HFFc6 (cell line): ENCODE results near the gene GJA4. TPM values are rescaled to one million over a fixed set of nuclear protein-coding genes. Genes with fewer than 3 reads are reported as not detected.

Experiments
- DNase-seq: peaks from one replicate; pipeline ENCODE4 v3.0.0-alpha.2; 2018
- H3K27ac Mint-ChIP-seq: 2 replicates; pipeline ENCODE4 v1.8.0; 2020; ENCODE audit warnings: mild to moderate bottlenecking, mixed read lengths
- H3K27me3 Mint-ChIP-seq: 2 replicates; pipeline ENCODE4 v1.8.0; 2021; ENCODE audit warnings: mild to moderate bottlenecking, moderate library complexity, mixed read lengths; ENCODE audit not compliant: insufficient read depth
- H3K36me3 Mint-ChIP-seq: 2 replicates; pipeline ENCODE4 v1.8.0; 2021; ENCODE audit warnings: low read depth, mixed read lengths
- H3K4me1 Mint-ChIP-seq: 2 replicates; pipeline ENCODE4 v1.8.0; 2020; ENCODE audit warnings: low read depth, mixed read lengths
- H3K4me3 Mint-ChIP-seq: 2 replicates; pipeline ENCODE4 v1.8.0; 2020; ENCODE audit warnings: mild to moderate bottlenecking, moderate library complexity, mixed read lengths
- H3K9me3 Mint-ChIP-seq: 2 replicates; pipeline ENCODE4 v1.8.0; 2020; ENCODE audit warnings: mild to moderate bottlenecking, mixed read lengths
- total RNA-seq, 6 experiments: library from RNA; stranded (reverse); fragmentation: NEBNext Ultra II Directional; extraction: Animal tissue kit (Norgen Biotek cat#: 25700); gene quantifications; 2 replicates in 1 of 6; 3 replicates in 5 of 6; pipeline ENCODE4 v1.2.3, GENCODE V29; 2021
- TF ChIP-seq, protein P1 (sequence below): fragments of 200-600 bp; sonication (generic); IDR thresholded peaks from 2 replicates; pipeline ENCODE4 v1.5.0; 2021; ENCODE audit warnings: antibody characterized with exemption, mild to moderate bottlenecking

The GJA4 gene
- total RNA-seq, 6 experiments from 2014 or later = not detected

- no peak for DNase-seq
- peaks cover 6% of the 10 kb centered on the region; the same call in 1 of the 2 replicates for H3K4me1 Mint-ChIP-seq
- H3K9me3 Mint-ChIP-seq = no peaks in the 10 kb centered on the region
- H3K4me3 Mint-ChIP-seq = no peak within 1 kb of the TSS
- H3K27ac Mint-ChIP-seq = no peak within 1 kb of the TSS
- peaks cover 24% of the 10 kb centered on the region for H3K27me3 Mint-ChIP-seq
- no peaks in the 10 kb centered on the region for H3K36me3 Mint-ChIP-seq
- TF ChIP-seq, protein P1, sequence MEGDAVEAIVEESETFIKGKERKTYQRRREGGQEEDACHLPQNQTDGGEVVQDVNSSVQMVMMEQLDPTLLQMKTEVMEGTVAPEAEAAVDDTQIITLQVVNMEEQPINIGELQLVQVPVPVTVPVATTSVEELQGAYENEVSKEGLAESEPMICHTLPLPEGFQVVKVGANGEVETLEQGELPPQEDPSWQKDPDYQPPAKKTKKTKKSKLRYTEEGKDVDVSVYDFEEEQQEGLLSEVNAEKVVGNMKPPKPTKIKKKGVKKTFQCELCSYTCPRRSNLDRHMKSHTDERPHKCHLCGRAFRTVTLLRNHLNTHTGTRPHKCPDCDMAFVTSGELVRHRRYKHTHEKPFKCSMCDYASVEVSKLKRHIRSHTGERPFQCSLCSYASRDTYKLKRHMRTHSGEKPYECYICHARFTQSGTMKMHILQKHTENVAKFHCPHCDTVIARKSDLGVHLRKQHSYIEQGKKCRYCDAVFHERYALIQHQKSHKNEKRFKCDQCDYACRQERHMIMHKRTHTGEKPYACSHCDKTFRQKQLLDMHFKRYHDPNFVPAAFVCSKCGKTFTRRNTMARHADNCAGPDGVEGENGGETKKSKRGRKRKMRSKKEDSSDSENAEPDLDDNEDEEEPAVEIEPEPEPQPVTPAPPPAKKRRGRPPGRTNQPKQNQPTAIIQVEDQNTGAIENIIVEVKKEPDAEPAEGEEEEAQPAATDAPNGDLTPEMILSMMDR = no peak
These were observed 37.7 kb upstream of the GJA4 start, which contains the start of gene GJB5 for GRCh38 chr1:34754964-34755637. GJB5 (plus strand) TSS chr1:34755047; CDS start chr1:34757331, 2,284 bp downstream.

GRCh38 chr1:34755961-34756360, 36.8 kb upstream of the GJA4 start:
- DNase-seq = no peak
- TF ChIP-seq, protein P1 = no peak
- peaks cover under 1% of the 10 kb centered on the region; the same call in 1 of the 2 replicates for H3K4me1 Mint-ChIP-seq
- H3K27me3 Mint-ChIP-seq = peaks cover 23% of the 10 kb centered on the region
- no peak overlapping the region for H3K27ac Mint-ChIP-seq
- no peak overlapping the region for H3K4me3 Mint-ChIP-seq
- no peaks in the 10 kb centered on the region for H3K9me3 Mint-ChIP-seq
- H3K36me3 Mint-ChIP-seq = no peaks in the 10 kb centered on the region

- Mint-ChIP-seq H3K4me3 (no peak overlapping the region), H3K27ac (no peak overlapping the region), H3K4me1 (no peaks in the 10 kb centered on the region; the same call in 1 of the 2 replicates), H3K27me3 (peaks cover 19% of the 10 kb centered on the region), H3K36me3 (no peaks in the 10 kb centered on the region), H3K9me3 (no peaks in the 10 kb centered on the region)
- DNase-seq = no peak
- TF ChIP-seq, protein P1 = no peak
These were observed 35.4 kb upstream of the GJA4 start for GRCh38 chr1:34757386-34757785.

- Mint-ChIP-seq H3K27me3 (peaks cover 16% of the 10 kb centered on the region), H3K9me3 (no peaks in the 10 kb centered on the region), H3K4me1 (peaks cover 11% of the 10 kb centered on the region), H3K4me3 (no peak overlapping the region), H3K27ac (no peak overlapping the region), H3K36me3 (no peaks in the 10 kb centered on the region)
- TF ChIP-seq, protein P1 = no peak
- no peak for DNase-seq
These were observed 34.0 kb upstream of the GJA4 start for GRCh38 chr1:34758751-34759150.

GRCh38 chr1:34759503-34760357, 33.1 kb upstream of the GJA4 start, which contains the start of gene GJB4:
GJB4 (plus strand) TSS chr1:34759740; CDS start chr1:34761255, 1,515 bp downstream.
- Mint-ChIP-seq H3K27me3 (peaks cover 13% of the 10 kb centered on the region), H3K27ac (no peak within 1 kb of the TSS), H3K36me3 (no peaks in the 10 kb centered on the region), H3K4me3 (no peak within 1 kb of the TSS), H3K9me3 (no peaks in the 10 kb centered on the region), H3K4me1 (peaks cover 14% of the 10 kb centered on the region)
- DNase-seq = no peak
- TF ChIP-seq, protein P1 = peak; percentile 25
